A549 (cell line): ENCODE measurements around the gene ZNF280A. TPM values are rescaled to one million over a fixed set of nuclear protein-coding genes. Genes with fewer than 3 reads are reported as not detected.

Source experiments
- ATAC-seq, 2 experiments: fragments of 200-7000 bp in 1 of 2; fragments of >200 bp in 1 of 2; cut with Nextera tagmentation in 1 of 2; cut with Tn5 transposase in 1 of 2; 3 replicates each; pipeline versions ENCODE4 v1.8.0 to v1.9.1; 2018 to 2020; ENCODE audit warnings: mild to moderate bottlenecking in 1 of 2, moderate library complexity in 1 of 2
- CTCF ChIA-PET: fragments of 300-600 bp; sonication (Branson Sonifier 250); formaldehyde crosslinking; extraction: SDS; loops from one replicate; lab custom pipeline; 2021; ENCODE audit warnings: antibody characterized with exemption, inconsistent platforms; lab: Yijun Ruan, JAX
- POLR2A ChIA-PET: fragments of 350-600 bp; formaldehyde crosslinking; extraction: SDS; loops from one replicate; lab custom pipeline; 2021; ENCODE audit warnings: antibody characterized with exemption, inconsistent platforms; lab: Yijun Ruan, JAX
- DNase-seq, 2 experiments: peaks; one replicate each; pipeline versions ENCODE4 v3.0.0 to v3.0.0-alpha.2; 2011 to 2016; ENCODE audit warnings: low read depth in 1 of 2, low spot score in 1 of 2
- FAIRE-seq: peaks from 2 replicates; lab custom pipeline; 2011; peaks lifted over from hg19 to GRCh38; lab: Jason Lieb, UNC
- H3K27ac ChIP-seq, 2 experiments: fragments of >200 bp; sonication (Bioruptor Twin); formaldehyde crosslinking; 3 replicates each; pipeline ENCODE4 v1.5.1; 2016 to 2017
- H3K4me1 ChIP-seq: fragments of >200 bp; sonication (Bioruptor Twin); formaldehyde crosslinking; 3 replicates; pipeline ENCODE4 v1.6.1; 2016
- H3K4me2 ChIP-seq: fragments of >200 bp; sonication (Bioruptor Twin); formaldehyde crosslinking; 3 replicates; pipeline ENCODE4 v1.6.1; 2016
- H3K4me3 ChIP-seq: fragments of >200 bp; sonication (Bioruptor Twin); formaldehyde crosslinking; 3 replicates; pipeline ENCODE4 v1.5.1; 2016
- H3K9me3 ChIP-seq: fragments of >200 bp; sonication (Bioruptor Twin); formaldehyde crosslinking; 3 replicates; pipeline ENCODE4 v1.6.1; 2016
- BCL3 ChIP-seq: fragments of >200 bp; sonication (Bioruptor Twin); formaldehyde crosslinking; IDR thresholded peaks from 3 replicates; pipeline ENCODE4 v1.6.1; 2016
- BHLHE40 ChIP-seq: IDR thresholded peaks from 2 replicates; pipeline ENCODE4 v1.6.1; 2012; ENCODE audit warnings: low read depth, low read length, inconsistent platforms
- CBX2 ChIP-seq: fragments of 200-600 bp; sonication (generic); IDR thresholded peaks from 2 replicates; pipeline ENCODE4 v1.6.1; 2016; ENCODE audit warnings: low read depth, mild to moderate bottlenecking, borderline replicate concordance
- CHD4 ChIP-seq: fragments of 200-600 bp; sonication (generic); IDR thresholded peaks from 2 replicates; pipeline ENCODE4 v1.6.1; 2016; ENCODE audit warnings: antibody characterized with exemption, mild to moderate bottlenecking, borderline replicate concordance
- E2F6 ChIP-seq: IDR thresholded peaks from 2 replicates; pipeline ENCODE4 v1.6.1; 2012; ENCODE audit warnings: low read depth, borderline replicate concordance
- ELK1 ChIP-seq: fragments of 150-350 bp; IDR thresholded peaks from 2 replicates; pipeline ENCODE4 v1.6.1; 2014; ENCODE audit warnings: low read depth, mild to moderate bottlenecking, low read length
- FOSB ChIP-seq: fragments of 250-450 bp; sonication (Bioruptor Pico); IDR thresholded peaks from 2 replicates; pipeline ENCODE4 v1.5.0; 2020; ENCODE audit warnings: mild to moderate bottlenecking, moderate library complexity
- FOXS1 ChIP-seq: fragments of 250-450 bp; sonication (Bioruptor Pico); IDR thresholded peaks from 2 replicates; pipeline ENCODE4 v1.5.0; 2020; ENCODE audit warnings: mild to moderate bottlenecking, moderate library complexity
- HMGXB4 ChIP-seq: fragments of 250-450 bp; sonication (Bioruptor Pico); IDR thresholded peaks from 2 replicates; pipeline ENCODE4 v1.5.0; 2021; ENCODE audit warnings: mild to moderate bottlenecking, moderate library complexity, borderline replicate concordance
- HOXB13 ChIP-seq: fragments of 250-450 bp; sonication (Bioruptor Pico); IDR thresholded peaks from 2 replicates; pipeline ENCODE4 v1.5.0; 2020; ENCODE audit warnings: low read depth, mild to moderate bottlenecking, moderate library complexity
- JUN ChIP-seq, 2 experiments: fragments of >200 bp; sonication (Bioruptor Twin); formaldehyde crosslinking; IDR thresholded peaks; 2 replicates in 1 of 2; 3 replicates in 1 of 2; pipeline ENCODE4 v1.6.1; 2016 to 2017
- KDM5A ChIP-seq: fragments of 200-600 bp; sonication (generic); IDR thresholded peaks from 2 replicates; pipeline ENCODE4 v1.6.1; 2016; ENCODE audit warnings: antibody characterized with exemption, mild to moderate bottlenecking
- MYC ChIP-seq: IDR thresholded peaks from 2 replicates; pipeline ENCODE4 v1.6.1; 2012; ENCODE audit warnings: mild to moderate bottlenecking, inconsistent platforms, low read length, improper control_type of control experiment, borderline replicate concordance
- NR3C1 ChIP-seq: fragments of >200 bp; sonication (Bioruptor Twin); formaldehyde crosslinking; IDR thresholded peaks from 3 replicates; pipeline ENCODE4 v1.6.1; 2017
- PHF8 ChIP-seq: fragments of 200-600 bp; sonication (generic); IDR thresholded peaks from 2 replicates; pipeline ENCODE4 v1.6.1; 2016; ENCODE audit warnings: low read depth, mild to moderate bottlenecking, antibody characterized with exemption, moderate library complexity, borderline replicate concordance
- POLR2A ChIP-seq: IDR thresholded peaks from 2 replicates; pipeline ENCODE4 v1.6.1; 2012; ENCODE audit warnings: mild to moderate bottlenecking, low read length
- RAD21 ChIP-seq, 2 experiments: fragments of >200 bp in 1 of 2; sonication (Bioruptor Twin) in 1 of 2; formaldehyde crosslinking in 1 of 2; IDR thresholded peaks in 1 of 2; conservative IDR thresholded peaks in 1 of 2; 2 replicates in 1 of 2; 3 replicates in 1 of 2; pipeline ENCODE4 v1.6.1; 2012 to 2018; ENCODE audit warnings: inconsistent platforms in 1 of 2
- REST ChIP-seq: fragments of 200-600 bp; sonication (generic); IDR thresholded peaks from 2 replicates; pipeline ENCODE4 v1.6.1; 2016; ENCODE audit warnings: antibody characterized with exemption, mild to moderate bottlenecking, moderate library complexity
- RNF2 ChIP-seq: fragments of 200-600 bp; sonication (generic); IDR thresholded peaks from 2 replicates; pipeline ENCODE4 v1.6.1; 2016; ENCODE audit warnings: low read depth, mild to moderate bottlenecking, antibody characterized with exemption, moderate library complexity, borderline replicate concordance
- SREBF2 ChIP-seq: fragments of 450-650 bp; IDR thresholded peaks from 2 replicates; pipeline ENCODE4 v1.6.1; 2014; ENCODE audit warnings: mild to moderate bottlenecking, moderate library complexity
- TFCP2L1 ChIP-seq: fragments of 250-450 bp; sonication (Bioruptor Pico); IDR thresholded peaks from 2 replicates; pipeline ENCODE4 v1.5.0; 2021; ENCODE audit warnings: mild to moderate bottlenecking
- USF2 ChIP-seq: fragments of 450-650 bp; IDR thresholded peaks from 2 replicates; pipeline ENCODE4 v1.6.1; 2014; ENCODE audit warnings: antibody characterized with exemption
- ZFP36 ChIP-seq: fragments of 450-650 bp; IDR thresholded peaks from 2 replicates; pipeline ENCODE4 v1.6.1; 2014; ENCODE audit warnings: borderline replicate concordance; ENCODE audit not compliant: partially characterized antibody
- WGBS: methylation state at CpG from one replicate; pipeline ENCODE4 v1.1.6; 2017; ENCODE audit errors: missing lambda C conversion rate; 5-methylcytosine and 5-hydroxymethylcytosine counted together
- polyA plus RNA-seq, 4 experiments: library from polyadenylated mRNA; depleted of rRNA in 3 of 4; stranded (reverse); fragments of >200 nt; fragmentation: RNase III in 1 of 4; extraction: RNeasy Plus Mini Kit Qiagen cat#74134 plus additional on column Dnase treatment in 1 of 4; gene quantifications; 2 replicates in 3 of 4; 3 replicates in 1 of 4; pipeline ENCODE4 v1.2.3, GENCODE V29; 2011 to 2017

Gene ZNF280A
- polyA plus RNA-seq, 2 of the 4 experiments (the other 2 are of a cell fraction), result 2.0 to 3.0 TPM

GRCh38 chr22:22513619-22514018 is 6.5 kb downstream of the ZNF280A start:
- no peak overlapping the region for H3K4me3 ChIP-seq
- CTCF ChIA-PET, result interaction anchor here (1.0 kb wide), 1 partner anchor 23 kb away, joined by 3 read pairs; no protein-coding TSS in a partner anchor

GRCh38 chr22:22512951-22513350 is 7.1 kb downstream of the ZNF280A start:
- WGBS, result 76% methylated on average over 5 of the region's 5 CpGs
- FAIRE-seq, result no peak

More at GRCh38 chr22:22513619-22514018, 6.5 kb downstream of the ZNF280A start:
- peaks cover 3% of the 10 kb centered on the region; the same call in 2 of the 3 replicates for H3K9me3 ChIP-seq
- DNase-seq, result no peak
- no peak for TF ChIP-seq RNF2
- TF ChIP-seq CHD4, result no peak
- no peak for TF ChIP-seq ELK1
- no peak for TF ChIP-seq ZFP36
- no peak for TF ChIP-seq KDM5A
- no peak for TF ChIP-seq BHLHE40
- TF ChIP-seq FOSB (CRISPR knock-in tag), result no peak
- no peak for TF ChIP-seq USF2
- no peak for TF ChIP-seq NR3C1
- no peak for TF ChIP-seq JUN (IDR thresholded peaks at IDR 0.05)
- no peak for TF ChIP-seq HOXB13 (CRISPR knock-in tag)
- no peak for TF ChIP-seq SREBF2
- no peak for TF ChIP-seq TFCP2L1 (CRISPR knock-in tag)
- no peak for TF ChIP-seq HMGXB4 (CRISPR knock-in tag)
- TF ChIP-seq, all 56 proteins: peak for 0
- Histone ChIP-seq H3K4me1 (no peaks in the 10 kb centered on the region), H3K27ac (no peak overlapping the region), H3K4me2 (no peak overlapping the region)
- FAIRE-seq, result no peak
- no peak for ATAC-seq
- 87% methylated on average over 2 of the region's 2 CpGs for WGBS
- POLR2A ChIA-PET, result no interaction called here

More at GRCh38 chr22:22512951-22513350, 7.1 kb downstream of the ZNF280A start:
- no peak overlapping the region for H3K27ac ChIP-seq
- POLR2A ChIA-PET, result no interaction called here
- no peak for TF ChIP-seq REST
- no peak for TF ChIP-seq TFCP2L1 (CRISPR knock-in tag)
- no peak for TF ChIP-seq POLR2A
- TF ChIP-seq E2F6, result no peak
- TF ChIP-seq SREBF2, result no peak
- no peak for TF ChIP-seq MYC
- no peak for TF ChIP-seq FOXS1 (CRISPR knock-in tag)
- TF ChIP-seq BCL3, result no peak
- no peak for TF ChIP-seq HOXB13 (CRISPR knock-in tag)
- TF ChIP-seq RAD21 (conservative IDR thresholded peaks at IDR 0.05 in 1 of 2, IDR thresholded peaks at IDR 0.05 in 1 of 2), result no peak
- TF ChIP-seq CBX2, result no peak
- TF ChIP-seq PHF8, result no peak
- TF ChIP-seq USF2, result no peak
- TF ChIP-seq, all 56 proteins: peak for 0
- Histone ChIP-seq H3K4me3 (no peak overlapping the region), H3K9me3 (peaks cover 3% of the 10 kb centered on the region; the same call in 2 of the 3 replicates), H3K4me1 (no peaks in the 10 kb centered on the region), H3K4me2 (no peak overlapping the region)
- CTCF ChIA-PET, result interaction anchor here (1.0 to 1.5 kb wide), 2 partner anchors 22 to 46 kb away, joined by 3 to 4 read pairs; partner anchors contain the start of gene PRAME
- DNase-seq, result no peak
- no peak for ATAC-seq
